Spleen (tissue), 11 donors: ENCODE measurements around the gene PSAT1. TPM values are rescaled to one million over a fixed set of nuclear protein-coding genes. Genes with fewer than 3 reads are reported as not detected.

Experiments used
- DNase-seq: peaks from one replicate; pipeline ENCODE4 v3.0.0-alpha.2; 2020
- H3K27ac ChIP-seq, 8 donors: fragments of 200-600 bp; sonication (generic) in 7 of 8; 1 replicate in 4 of 8; 2 replicates in 4 of 8; pipeline versions ENCODE4 v1.5.0 to v1.8.0; 2016 to 2021; ENCODE audit warnings: inconsistent platforms in 4 of 8, mild to moderate bottlenecking in 4 of 8, moderate library complexity in 1 of 8
- H3K27me3 ChIP-seq, 7 donors: fragments of 200-600 bp; sonication (generic) in 6 of 7; replicated peaks in 1 of 7; 1 replicate in 4 of 7; 2 replicates in 3 of 7; pipeline versions ENCODE4 v1.5.0 to v1.8.0; 2016 to 2021; ENCODE audit warnings: inconsistent platforms in 3 of 7, mild to moderate bottlenecking in 1 of 7
- H3K36me3 ChIP-seq, 6 donors: fragments of 200-600 bp; sonication (generic) in 5 of 6; 1 replicate in 4 of 6; 2 replicates in 2 of 6; pipeline versions ENCODE4 v1.5.0 to v1.8.0; 2016 to 2021; ENCODE audit warnings: inconsistent platforms in 2 of 6
- H3K4me1 ChIP-seq, 6 donors: fragments of 200-600 bp; sonication (generic) in 5 of 6; 1 replicate in 3 of 6; 2 replicates in 3 of 6; pipeline versions ENCODE4 v1.5.0 to v1.8.0; 2016 to 2021; ENCODE audit warnings: inconsistent platforms in 3 of 6
- H3K4me3 ChIP-seq, 8 donors: fragments of 200-600 bp; sonication (generic) in 7 of 8; 1 replicate in 4 of 8; 2 replicates in 4 of 8; pipeline versions ENCODE4 v1.5.0 to v1.8.0; 2016 to 2021; ENCODE audit warnings: inconsistent platforms in 4 of 8, mild to moderate bottlenecking in 4 of 8, moderate library complexity in 2 of 8
- H3K9me3 ChIP-seq, 8 donors: fragments of 200-600 bp; sonication (generic) in 7 of 8; 1 replicate in 4 of 8; 2 replicates in 4 of 8; pipeline versions ENCODE4 v1.5.0 to v1.8.0; 2016 to 2021; ENCODE audit warnings: inconsistent platforms in 4 of 8
- CTCF ChIP-seq, 11 experiments: fragments of 200-600 bp in 7 of 11; fragments of 450-650 bp in 4 of 11; sonication (generic) in 4 of 11; IDR thresholded peaks in 8 of 11; conservative IDR thresholded peaks in 3 of 11; 1 replicate in 7 of 11; 2 replicates in 4 of 11; pipeline versions ENCODE4 v1.4.0 to v1.8.0; 2016 to 2021; ENCODE audit warnings: antibody characterized with exemption in 11 of 11, inconsistent platforms in 4 of 11, mild to moderate bottlenecking in 1 of 11
- POLR2A ChIP-seq, 3 donors: fragments of 450-650 bp; IDR thresholded peaks; one replicate each; pipeline ENCODE4 v1.5.1; 2017; ENCODE audit warnings: antibody characterized with exemption in 3 of 3, mild to moderate bottlenecking in 1 of 3
- POLR2AphosphoS5 ChIP-seq, 3 donors: sonication (generic); formaldehyde crosslinking; IDR thresholded peaks; one replicate each; pipeline ENCODE4 v1.5.1; 2017; ENCODE audit warnings: antibody characterized with exemption in 3 of 3
- WGBS, 5 donors: extraction: QIAGEN DNeasy Blood & Tissue Kit in 3 of 5; methylation state at CpG; one replicate each; pipeline versions ENCODE4 v1.1.5 to v1.1.7; 2013 to 2018; 5-methylcytosine and 5-hydroxymethylcytosine counted together
- intact Hi-C: fragments of 100-400 bp; cut with DNase I; formaldehyde crosslinking; loops from one replicate; pipeline ENCODE4 v1.15.0; 2023; ENCODE audit warnings: low total_unique reads
- polyA plus RNA-seq, 3 donors: library from polyadenylated mRNA; stranded (reverse); fragments of 200-250 nt; gene quantifications; one replicate each; pipeline ENCODE4 v1.2.1, GENCODE V29; 2013
- total RNA-seq, 7 donors: library from RNA; depleted of rRNA in 3 of 7; stranded (reverse); fragments of >200 nt in 3 of 7; fragmentation: NEBNext Ultra II Directional in 4 of 7; extraction: Animal tissue kit (Norgen Biotek cat#: 25700) in 4 of 7; gene quantifications; one replicate each; pipeline versions ENCODE4 v1.1.0 to v1.2.1, GENCODE V29; 2016 to 2021
- donor health status: healthy with polysubstance abuse.
- donor health status: DM: no; HTN: no; CAD: no; lungs with moderate emphysema.
- donor health status: DM: no; HTN: no; CAD: no.
- donor health status: Bipolar disorder and iron deficiency.
- donor health status: healthy.
- donor health status: DM: no; HTN: no; CAD: no.
- donor health status: DM: yes; HTN: yes; CAD: no.

PSAT1 gene
- total and polyA plus RNA-seq, 10 donors, result 2.7 to 14.0 (median 6.6) TPM

DNA sequence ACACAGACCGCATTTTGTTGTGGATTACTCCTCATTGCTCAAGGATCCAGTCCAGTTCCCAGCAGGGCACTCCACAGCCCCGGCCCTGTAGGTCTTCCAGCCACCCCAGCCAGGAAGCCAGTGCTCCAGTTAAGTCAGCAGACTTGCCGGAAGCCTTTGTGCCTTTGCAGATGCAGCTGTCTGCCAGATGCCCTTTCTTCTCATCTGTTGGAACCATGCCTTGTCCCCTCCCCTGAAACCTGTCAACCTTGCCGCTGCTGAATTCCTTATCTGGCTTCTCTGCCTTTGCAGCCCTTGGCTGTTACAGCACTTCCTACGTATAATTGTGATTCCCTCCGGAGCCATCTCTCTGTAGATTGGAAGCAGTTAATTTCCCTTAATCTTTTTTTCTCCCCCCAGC, 28.4 kb downstream of the PSAT1 start:
- Histone ChIP-seq H3K27me3 (no peaks in the 10 kb centered on the region), H3K36me3 (peaks cover 0 to 21% (median 0%) of the 10 kb centered on the region in 6 donors), H3K9me3 (no peaks in the 10 kb centered on the region), H3K27ac (no peak overlapping the region), H3K4me3 (no peak overlapping the region), H3K4me1 (peaks cover 0 to 6% (median 0%) of the 10 kb centered on the region in 6 donors)
- TF ChIP-seq CTCF (IDR thresholded peaks at IDR 0.05 in 8 of 11, conservative IDR thresholded peaks at IDR 0.05 in 3 of 11), result no peak
- no peak for TF ChIP-seq POLR2AphosphoS5 (IDR thresholded peaks at IDR 0.05)
- intact Hi-C loops, result no loop called here
- 32 to 47% (median 41%) methylated on average over 6 of the region's 6 CpGs for WGBS, 5 donors
- DNase-seq, result no peak

- no peak for DNase-seq
- intact Hi-C loops, result no loop called here
Observed at GRCh38 chr9:78325846-78326360, 29.0 kb downstream of the PSAT1 start.

DNA sequence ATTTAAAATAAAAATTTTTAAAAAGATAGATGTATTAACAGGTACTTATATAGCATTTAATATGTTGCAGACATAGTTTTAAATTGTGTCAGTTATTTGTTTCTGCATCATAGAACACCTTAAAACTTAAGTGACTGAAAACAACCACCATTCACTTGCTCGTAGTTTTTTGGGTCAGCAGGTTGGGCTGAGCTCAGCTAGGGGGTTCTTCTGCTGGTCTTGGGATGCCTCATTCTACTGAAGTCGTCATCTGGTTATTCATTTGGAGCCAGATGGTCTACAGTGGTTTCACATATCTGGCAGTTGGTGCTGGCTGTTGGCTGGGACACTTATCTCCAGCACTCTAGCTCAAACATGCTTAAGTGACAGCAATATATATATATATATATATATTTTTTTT, 29.6 kb downstream of the PSAT1 start:
- 87 to 95% (median 93%) methylated on average over 2 of the region's 2 CpGs for WGBS, 5 donors
- DNase-seq, result no peak
- Histone ChIP-seq H3K4me3 (no peak overlapping the region), H3K36me3 (peaks cover 0 to 12% (median 0%) of the 10 kb centered on the region in 6 donors), H3K27ac (no peak overlapping the region), H3K27me3 (no peaks in the 10 kb centered on the region), H3K4me1 (peaks cover 0 to 6% (median 0%) of the 10 kb centered on the region in 6 donors), H3K9me3 (no peaks in the 10 kb centered on the region)
- intact Hi-C loops, result no loop called here
- TF ChIP-seq CTCF (IDR thresholded peaks at IDR 0.05 in 8 of 11, conservative IDR thresholded peaks at IDR 0.05 in 3 of 11), result no peak
- TF ChIP-seq POLR2A (IDR thresholded peaks at IDR 0.05), result no peak
- TF ChIP-seq POLR2AphosphoS5 (IDR thresholded peaks at IDR 0.05), result no peak

More at GRCh38 chr9:78325846-78326360, 29.0 kb downstream of the PSAT1 start:
- no peak for TF ChIP-seq CTCF (IDR thresholded peaks at IDR 0.05 in 8 of 11, conservative IDR thresholded peaks at IDR 0.05 in 3 of 11)
- no peak for TF ChIP-seq POLR2A (IDR thresholded peaks at IDR 0.05)
- no peak for TF ChIP-seq POLR2AphosphoS5 (IDR thresholded peaks at IDR 0.05)
- Histone ChIP-seq H3K27ac (no peak overlapping the region), H3K4me3 (no peak overlapping the region), H3K27me3 (no peaks in the 10 kb centered on the region), H3K9me3 (no peaks in the 10 kb centered on the region), H3K36me3 (peaks cover 0 to 16% (median 0%) of the 10 kb centered on the region in 6 donors), H3K4me1 (peaks cover 0 to 6% (median 0%) of the 10 kb centered on the region in 6 donors)
- WGBS, 5 donors, result 76 to 85% (median 81%) methylated on average over 5 of the region's 5 CpGs

DNA sequence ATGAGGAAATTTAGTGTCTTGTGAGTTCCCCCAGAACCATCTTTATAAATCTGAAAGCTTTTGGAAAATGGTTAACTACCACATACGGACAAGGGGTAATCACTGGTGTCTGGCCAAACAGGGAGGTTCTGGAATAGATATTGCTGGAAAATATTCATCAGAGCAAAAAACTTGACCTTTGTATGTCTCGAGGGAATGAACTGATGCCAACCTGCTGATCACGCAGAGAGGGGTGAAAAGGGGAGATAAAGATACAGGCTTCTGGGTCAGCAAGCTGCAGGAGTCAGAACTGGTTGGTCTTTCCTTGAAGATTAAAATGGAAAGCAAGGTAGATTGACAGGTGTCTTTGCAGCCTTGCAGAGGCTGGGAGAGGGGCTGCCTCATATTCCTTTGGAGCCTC, 35.5 kb downstream of the PSAT1 start:
- DNase-seq, result no peak
- peaks cover 0 to 12% (median 0%) of the 10 kb centered on the region in 6 donors for H3K36me3 ChIP-seq
- H3K4me3 ChIP-seq, result no peak overlapping the region
- H3K27me3 ChIP-seq, result no peaks in the 10 kb centered on the region
- H3K4me1 ChIP-seq, result no peaks in the 10 kb centered on the region
- TF ChIP-seq POLR2A (IDR thresholded peaks at IDR 0.05), result no peak
- no peak for TF ChIP-seq POLR2AphosphoS5 (IDR thresholded peaks at IDR 0.05)
- TF ChIP-seq CTCF (IDR thresholded peaks at IDR 0.05 in 8 of 11, conservative IDR thresholded peaks at IDR 0.05 in 3 of 11), result no peak
- 73 to 85% (median 82%) methylated on average over 3 of the region's 3 CpGs for WGBS, 5 donors
- peaks cover 0 to 8% (median 0%) of the 10 kb centered on the region in 8 donors for H3K9me3 ChIP-seq
- intact Hi-C loops, result no loop called here
- no peak overlapping the region for H3K27ac ChIP-seq
